ENCODE measurements around the gene U2SURP.
"Not testable (repeated sequence)": the region's sequence is repeated elsewhere in the genome, so short reads cannot be mapped to it uniquely, and the experiment has no call there.

U2SURP gene

DNA sequence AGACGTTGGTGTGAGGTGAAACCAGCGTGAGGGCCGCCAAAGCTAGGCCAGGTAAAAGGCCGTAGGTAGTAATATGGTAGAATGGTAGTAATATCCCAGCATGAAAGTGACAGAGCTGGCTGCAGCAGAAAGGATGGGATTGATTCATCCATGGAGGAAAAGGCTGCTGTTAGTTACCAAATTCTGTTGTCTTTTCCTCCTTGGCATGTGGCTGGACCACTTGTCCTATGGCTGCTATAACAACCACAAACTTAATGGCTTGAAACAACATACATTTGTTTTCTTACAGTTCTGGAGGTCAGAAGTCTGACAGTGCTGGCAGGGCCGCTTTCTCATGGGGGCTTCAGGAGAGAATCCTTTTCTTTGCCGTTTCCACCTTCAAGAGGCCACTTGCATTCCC, 70.4 kb downstream of the U2SURP start:
- no peak for DNase-seq (ENCODE audit: low read depth)

- not testable (repeated sequence) for DNase-seq (ENCODE audit: low read depth)
Measured at GRCh38 chr3:143072298-143073020, 71.1 kb downstream of the U2SURP start.

DNA sequence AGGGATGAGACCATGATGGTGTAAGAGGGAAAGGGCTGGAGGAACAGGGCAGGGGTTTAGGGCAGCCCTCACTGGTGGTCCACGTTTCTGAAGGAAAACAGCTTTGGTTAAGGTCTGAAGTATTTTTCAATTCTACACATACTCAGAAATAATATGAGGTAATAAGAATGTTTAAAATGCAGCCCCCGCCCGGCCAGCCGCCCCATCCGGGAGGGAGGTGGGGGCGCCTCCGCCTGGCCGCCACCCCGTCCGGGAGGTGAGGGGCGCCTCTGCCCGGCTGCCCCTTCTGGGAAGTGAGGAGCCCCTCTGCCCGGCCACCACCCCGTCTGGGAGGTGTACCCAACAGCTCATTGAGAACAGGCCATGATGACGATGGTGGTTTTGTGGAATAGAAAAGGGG, 72.2 kb downstream of the U2SURP start:
- not testable (repeated sequence) for DNase-seq (ENCODE audit: low read depth)

DNA sequence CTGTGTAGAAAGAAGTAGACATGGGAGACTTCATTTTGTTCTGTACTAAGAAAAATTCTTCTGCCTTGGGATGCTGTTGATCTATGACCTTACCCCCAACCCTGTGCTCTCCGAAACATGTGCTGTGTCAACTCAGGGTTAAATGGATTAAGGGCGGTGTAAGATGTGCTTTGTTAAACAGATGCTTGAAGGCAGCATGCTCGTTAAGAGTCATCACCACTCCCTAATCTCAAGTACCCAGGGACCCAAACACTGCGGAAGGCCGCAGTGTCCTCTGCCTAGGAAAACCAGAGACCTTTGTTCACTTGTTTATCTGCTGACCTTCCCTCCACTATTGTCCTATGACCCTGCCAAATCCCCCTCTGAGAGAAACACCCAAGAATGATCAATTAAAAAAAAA, 72.6 kb downstream of the U2SURP start:
- DNase-seq (ENCODE audit: low read depth), result not testable (repeated sequence)

DNA sequence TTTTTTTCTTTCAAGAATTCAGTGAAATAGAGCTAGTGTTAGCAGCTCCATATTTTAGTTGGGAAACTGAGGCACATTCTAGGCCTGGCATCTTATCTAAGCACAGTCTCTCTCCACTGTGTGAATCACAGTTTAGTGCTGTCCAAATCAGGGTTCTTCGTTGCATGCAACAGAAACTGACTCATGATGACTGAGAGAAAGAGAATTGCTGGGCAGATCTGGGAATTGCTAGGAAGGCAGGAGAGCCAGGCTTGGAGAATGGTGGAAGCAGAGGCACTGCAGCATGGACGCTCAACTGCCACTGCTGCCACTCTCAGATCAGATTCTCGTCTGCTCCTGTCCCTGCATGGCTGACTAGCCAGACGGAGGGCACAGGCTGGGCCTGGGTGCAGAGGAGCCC, 77.5 kb downstream of the U2SURP start:
- DNase-seq (ENCODE audit: low read depth), result peak; percentile 87

- no peak for DNase-seq (ENCODE audit: low read depth)
Measured at GRCh38 chr3:143080196-143080595, 78.8 kb downstream of the U2SURP start.

- DNase-seq (ENCODE audit: low read depth), result no peak
Measured at GRCh38 chr3:143081365-143081764, 80.0 kb downstream of the U2SURP start.

- DNase-seq (ENCODE audit: low read depth), result no peak
Measured at GRCh38 chr3:143081844-143082778, 80.7 kb downstream of the U2SURP start.

GRCh38 chr3:143083781-143084180, 82.4 kb downstream of the U2SURP start:
- no peak for DNase-seq (ENCODE audit: low read depth)

DNA sequence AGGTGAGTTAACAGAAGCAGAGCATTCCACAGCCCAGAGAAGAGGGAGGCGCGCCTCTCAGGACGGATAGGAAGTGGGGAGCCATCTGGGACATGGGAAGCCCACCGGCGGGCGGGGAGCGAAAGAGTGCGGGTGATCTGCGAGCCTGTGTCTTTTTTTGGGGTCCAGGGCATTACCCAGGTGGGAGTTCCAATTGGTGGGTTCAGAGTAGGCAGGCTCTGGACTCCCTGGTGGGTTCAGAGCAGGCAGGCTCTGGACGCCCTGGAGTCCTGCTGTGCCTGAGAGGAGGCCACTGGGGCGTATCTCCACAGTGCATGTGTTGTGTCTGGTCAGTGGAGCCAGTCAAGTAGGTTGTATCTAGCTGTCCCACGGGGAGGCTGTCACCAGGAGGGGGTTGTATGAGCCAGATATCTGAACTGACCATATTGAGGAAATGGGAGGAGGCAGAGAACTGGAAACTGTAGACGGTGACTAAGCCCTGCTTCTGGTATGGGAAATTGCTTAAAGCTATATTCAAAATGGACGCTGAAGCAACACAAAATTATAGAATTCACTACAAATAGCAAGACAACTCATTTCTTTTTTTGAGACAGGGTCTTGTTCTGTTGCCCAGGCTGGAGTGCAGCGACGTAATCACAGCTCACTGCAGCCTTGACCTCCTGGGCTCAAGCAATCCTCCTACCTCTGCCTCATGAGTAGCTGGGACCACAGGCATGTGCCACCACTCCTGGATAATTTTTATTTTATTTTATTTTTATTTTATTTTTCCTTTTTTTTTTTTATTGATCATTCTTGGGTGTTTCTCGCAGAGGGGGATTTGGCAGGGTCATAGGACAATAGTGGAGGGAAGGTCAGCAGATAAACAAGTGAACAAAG, 83.7 kb downstream of the U2SURP start:
- DNase-seq (ENCODE audit: low read depth), result peak; percentile 83

- DNase-seq (ENCODE audit: low read depth), result no peak
Measured at GRCh38 chr3:143088835-143089234, 87.5 kb downstream of the U2SURP start.

- no peak for DNase-seq (ENCODE audit: low read depth)
Measured at GRCh38 chr3:143089965-143090364, 88.6 kb downstream of the U2SURP start.

GRCh38 chr3:143090486-143090885, 89.1 kb downstream of the U2SURP start:
- DNase-seq (ENCODE audit: low read depth), result no peak

- no peak for DNase-seq (ENCODE audit: low read depth)
Measured at GRCh38 chr3:143090976-143091837, 89.8 kb downstream of the U2SURP start.

DNA sequence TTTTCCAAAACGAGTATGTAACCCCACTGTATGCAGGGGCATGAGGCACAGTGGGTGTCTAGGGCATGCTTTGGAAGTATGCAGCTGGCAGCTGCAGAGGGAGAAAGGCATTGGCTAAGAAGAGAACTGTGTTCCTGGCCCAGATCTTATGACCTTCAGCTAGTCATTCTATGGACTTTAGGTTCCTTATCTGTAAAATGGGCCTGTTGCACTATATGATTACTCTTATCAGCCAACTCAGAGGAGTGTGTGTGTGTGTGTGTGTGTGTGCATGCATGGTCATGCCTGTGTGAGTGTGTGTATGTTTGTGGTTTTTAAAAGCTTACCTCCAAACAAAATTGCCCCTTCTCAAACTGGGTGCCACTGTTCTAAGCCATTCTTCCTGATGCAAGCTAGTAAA, 90.8 kb downstream of the U2SURP start:
- no peak for DNase-seq (ENCODE audit: low read depth)

- DNase-seq (ENCODE audit: low read depth), result no peak
Measured at GRCh38 chr3:143095813-143096212, 94.4 kb downstream of the U2SURP start.

GRCh38 chr3:143098032-143098764, 96.8 kb downstream of the U2SURP start:
- no peak for DNase-seq (ENCODE audit: low read depth)

DNA sequence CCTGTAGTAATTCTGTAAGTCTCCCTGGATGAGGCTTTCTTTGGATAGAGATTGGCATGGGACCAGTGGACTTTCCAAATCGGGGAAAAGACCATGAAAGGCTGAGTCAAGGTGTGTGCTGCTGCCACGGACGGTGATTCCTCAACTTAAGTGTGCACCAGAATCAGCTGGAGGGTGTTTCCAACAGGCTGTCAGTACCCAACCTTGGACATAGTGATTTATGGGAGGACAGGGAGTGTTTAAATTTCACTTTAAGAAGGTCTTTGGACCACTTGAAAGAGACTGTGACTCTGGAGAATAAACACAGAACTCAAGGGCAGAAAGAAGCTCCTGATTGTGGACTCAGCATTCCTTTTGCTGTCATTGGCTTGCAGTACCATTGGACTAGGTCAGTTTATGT, 97.8 kb downstream of the U2SURP start:
- DNase-seq (ENCODE audit: low read depth), result no peak

DNA sequence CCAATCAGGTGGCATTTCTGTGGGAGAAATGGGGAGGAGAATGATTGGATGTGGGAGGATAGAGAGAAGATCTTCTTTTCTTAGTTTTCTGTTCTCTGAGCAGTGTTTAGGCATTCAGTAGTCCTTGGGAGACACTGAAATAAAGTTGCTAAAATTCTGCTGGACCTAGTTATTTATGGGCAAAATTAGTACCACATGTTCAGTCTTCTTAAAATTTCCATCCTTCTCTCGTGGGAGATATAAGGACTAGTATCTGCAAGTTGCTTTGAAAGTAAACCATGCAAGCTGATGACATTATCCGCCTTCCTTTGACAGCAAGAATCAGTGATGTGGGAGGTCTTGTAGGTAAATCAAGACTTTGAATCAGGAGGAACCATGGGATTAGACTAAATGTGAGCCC, 98.3 kb downstream of the U2SURP start:
- DNase-seq (ENCODE audit: low read depth), result no peak

DNA sequence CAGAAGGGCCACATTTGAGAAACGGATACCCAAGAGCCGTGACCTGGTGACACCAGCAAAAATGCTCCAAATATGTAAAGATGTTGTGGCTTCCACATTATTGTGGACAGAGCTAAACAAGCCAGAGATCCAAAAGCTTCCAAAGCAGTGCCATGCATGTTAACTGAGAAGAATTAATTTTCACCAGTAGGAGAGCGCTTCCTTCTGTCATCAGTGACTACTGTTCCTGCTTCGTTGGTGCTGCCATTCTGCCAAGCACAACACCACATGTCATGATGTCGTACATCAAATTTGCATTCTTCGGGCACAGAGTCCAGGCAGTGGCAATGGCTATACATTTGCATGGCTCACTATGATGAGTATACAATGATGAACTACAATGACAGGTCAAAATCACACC, 99.1 kb downstream of the U2SURP start:
- no peak for DNase-seq (ENCODE audit: low read depth)
